Spinal cord (tissue), 10 donors: ENCODE results near the gene CD1E. TPM values are rescaled to one million over a fixed set of nuclear protein-coding genes. Genes with fewer than 3 reads are reported as not detected.
"Not testable (repeated sequence)": the region's sequence is repeated elsewhere in the genome, so short reads cannot be mapped to it uniquely, and the experiment has no call there.

Experiments
- DNase-seq, 6 donors: peaks; one replicate each; pipeline versions ENCODE4 v3.0.0 to v3.0.0-alpha.2; 2013 to 2015; ENCODE audit warnings: low spot score in 6 of 6, low read depth in 4 of 6
- H3K27ac ChIP-seq: one replicate; pipeline ENCODE4 v1.5.1; 2013; ENCODE audit warnings: low read depth, low read length, control low read depth
- H3K27me3 ChIP-seq: one replicate; pipeline ENCODE4 v1.6.1; 2013; ENCODE audit warnings: low read length; ENCODE audit not compliant: control insufficient read depth, insufficient read depth
- H3K36me3 ChIP-seq: one replicate; pipeline ENCODE4 v1.6.1; 2013; ENCODE audit warnings: low read length; ENCODE audit not compliant: control insufficient read depth, insufficient read depth
- H3K4me1 ChIP-seq: one replicate; pipeline ENCODE4 v1.6.1; 2013; ENCODE audit warnings: low read length; ENCODE audit not compliant: control insufficient read depth, insufficient read depth
- H3K4me3 ChIP-seq: one replicate; pipeline ENCODE4 v1.5.1; 2013; ENCODE audit warnings: low read depth, low read length, control low read depth
- H3K9me3 ChIP-seq: one replicate; pipeline ENCODE4 v1.6.1; 2013; ENCODE audit warnings: low read length; ENCODE audit not compliant: control insufficient read depth, insufficient read depth
- WGBS: methylation state at CpG from one replicate; pipeline ENCODE4 v1.1.5; 2013; ENCODE audit warnings: missing lambda C conversion rate; ENCODE audit not compliant: insufficient coverage; 5-methylcytosine and 5-hydroxymethylcytosine counted together
- polyA plus RNA-seq, 2 donors: library from polyadenylated mRNA; unstranded; fragments of 120-200 nt; gene quantifications; one replicate each; pipeline ENCODE4 v1.2.1, GENCODE V29; 2013; ENCODE audit not compliant: insufficient read length in 2 of 2
- total RNA-seq, 2 donors: library from RNA; depleted of rRNA in 1 of 2; stranded (reverse); fragments of 120-200 nt in 1 of 2; fragments of >200 nt in 1 of 2; gene quantifications; one replicate each; pipeline versions ENCODE4 v1.2.3 to v1.2.4, GENCODE V29; 2013 to 2014
- donor health status: healthy.

CD1E gene
- total and polyA plus RNA-seq, 4 donors = 0.10 to 0.17 TPM; not detected in 2

DNA sequence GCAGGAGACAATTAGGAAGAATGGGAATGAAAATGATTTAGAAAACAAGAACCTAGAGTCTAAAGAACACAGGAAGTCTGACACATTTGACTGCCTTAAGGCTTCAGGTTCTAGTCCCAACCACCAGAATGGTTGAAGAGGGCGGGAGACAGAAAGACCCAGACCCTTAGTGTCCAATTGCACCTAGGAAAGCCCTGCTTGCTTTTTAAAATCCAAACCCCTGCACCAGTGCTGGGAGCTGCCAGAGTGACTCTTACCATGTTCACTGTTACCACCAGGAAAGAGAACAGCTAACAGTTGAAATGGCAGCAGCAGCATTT is 22.6 kb upstream of the CD1E start:
- no peaks in the 10 kb centered on the region for H3K27me3 ChIP-seq
- WGBS = 91% methylated on average over 1 of the region's 1 CpG

GRCh38 chr1:158331481-158332150 is 22.1 kb upstream of the CD1E start, which contains the start of gene CD1B:
CD1B (minus strand) TSS chr1:158331531; CDS start chr1:158331423, 108 bp downstream.
- Histone ChIP-seq H3K36me3 (no peaks in the 10 kb centered on the region), H3K4me3 (no peak within 1 kb of the TSS), H3K27me3 (no peaks in the 10 kb centered on the region), H3K27ac (no peak within 1 kb of the TSS), H3K9me3 (no peaks in the 10 kb centered on the region), H3K4me1 (no peaks in the 10 kb centered on the region)
- DNase-seq = no peak
- WGBS = no CpG with 5 or more reads among the region's 2 CpGs

More for the DNA sequence above, 22.6 kb upstream of the CD1E start:
- Histone ChIP-seq H3K4me1 (no peaks in the 10 kb centered on the region), H3K27ac (no peak overlapping the region), H3K4me3 (no peak overlapping the region), H3K9me3 (no peaks in the 10 kb centered on the region), H3K36me3 (no peaks in the 10 kb centered on the region)
- no peak for DNase-seq

- DNase-seq = no peak
- no peaks in the 10 kb centered on the region for H3K4me1 ChIP-seq
- H3K36me3 ChIP-seq = no peaks in the 10 kb centered on the region
- H3K4me3 ChIP-seq = no peak overlapping the region
- no peaks in the 10 kb centered on the region for H3K9me3 ChIP-seq
- H3K27me3 ChIP-seq = no peaks in the 10 kb centered on the region
- WGBS = no CpG with 5 or more reads among the region's 8 CpGs
- H3K27ac ChIP-seq = no peak overlapping the region
Observed at GRCh38 chr1:158333405-158334155, 20.1 kb upstream of the CD1E start.

DNA sequence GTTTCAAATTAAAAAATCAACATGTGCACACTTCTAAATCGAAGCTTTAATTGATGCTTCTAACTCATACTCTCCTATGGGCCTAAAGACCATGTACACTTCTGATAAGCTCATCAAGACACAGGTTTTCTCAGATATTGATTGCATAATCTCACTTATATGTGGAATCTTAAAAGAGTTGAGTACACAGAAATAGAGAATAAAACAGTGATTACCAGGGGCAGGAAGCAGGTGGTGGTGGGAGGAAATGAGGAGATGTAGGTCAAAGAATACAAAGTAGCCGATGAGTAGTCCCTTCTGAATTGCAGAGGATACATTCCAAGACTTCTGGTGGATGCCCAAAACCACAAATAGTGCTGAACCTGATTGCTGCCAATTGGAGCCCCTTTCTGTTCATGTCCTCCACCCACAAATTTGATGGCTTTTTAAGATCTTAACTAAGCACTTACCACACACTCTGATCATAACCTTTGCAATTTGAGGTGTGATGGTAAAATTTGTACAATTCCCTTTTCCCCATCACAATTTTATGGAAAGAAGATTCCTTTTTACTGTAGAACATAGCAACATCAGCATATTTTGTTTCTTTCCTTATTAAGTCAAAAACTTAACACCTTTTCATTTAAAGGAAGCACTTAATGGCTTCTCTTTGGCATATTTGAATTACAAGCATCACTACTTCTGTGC is 19.0 kb upstream of the CD1E start:
- Histone ChIP-seq H3K27ac (no peak overlapping the region), H3K27me3 (no peaks in the 10 kb centered on the region), H3K9me3 (no peaks in the 10 kb centered on the region), H3K36me3 (no peaks in the 10 kb centered on the region), H3K4me1 (no peaks in the 10 kb centered on the region), H3K4me3 (no peak overlapping the region)
- DNase-seq = no peak
- 80% methylated on average over 1 of the region's 2 CpGs for whole genome bisulfite sequencing

DNA sequence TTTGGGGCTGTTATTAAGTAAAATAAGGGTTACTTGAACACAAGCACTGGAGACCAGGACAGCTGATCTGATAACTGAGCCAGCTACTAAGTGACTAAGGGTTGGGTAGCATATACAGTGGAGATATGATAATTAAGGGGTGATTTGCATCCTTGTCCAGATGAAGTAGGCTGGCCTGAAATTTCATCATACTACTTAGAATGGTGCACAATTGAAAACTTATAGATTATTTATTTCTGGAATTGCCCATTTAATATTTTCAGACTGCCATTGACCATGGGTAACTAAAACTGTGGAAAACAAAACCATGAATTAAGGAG is 18.5 kb upstream of the CD1E start:
- Histone ChIP-seq H3K27me3 (no peaks in the 10 kb centered on the region), H3K4me3 (no peak overlapping the region), H3K4me1 (no peaks in the 10 kb centered on the region), H3K27ac (no peak overlapping the region), H3K9me3 (no peaks in the 10 kb centered on the region), H3K36me3 (no peaks in the 10 kb centered on the region)
- DNase-seq = no peak

DNA sequence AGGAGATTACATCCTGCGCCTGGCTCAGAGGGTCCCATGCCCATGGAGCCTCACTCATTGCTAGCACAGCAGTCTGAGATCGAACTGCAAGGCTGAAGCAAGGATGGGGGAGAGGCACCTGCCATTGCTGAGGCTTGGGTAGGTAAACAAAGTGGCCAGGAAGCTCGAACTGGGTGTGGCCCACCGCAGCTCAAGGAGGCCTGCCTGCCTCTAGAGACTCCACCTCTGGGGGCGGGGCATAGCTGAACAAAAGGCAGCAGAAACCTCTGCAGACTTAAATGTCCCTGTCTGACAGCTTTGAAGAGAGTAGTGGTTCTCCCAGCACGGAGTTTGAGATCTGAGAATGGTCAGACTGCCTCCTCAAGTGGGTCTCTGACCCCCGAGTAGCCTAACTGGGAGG is 17.3 kb upstream of the CD1E start:
- H3K27ac ChIP-seq, H3K4me1 ChIP-seq, DNase-seq, H3K9me3 ChIP-seq, H3K4me3 ChIP-seq, H3K27me3 ChIP-seq, H3K36me3 ChIP-seq: not testable (repeated sequence)
- WGBS = 86% methylated on average over 6 of the region's 7 CpGs

- WGBS = 96% methylated on average over 17 of the region's 24 CpGs
- DNase-seq, H3K4me3 ChIP-seq, H3K27ac ChIP-seq, H3K36me3 ChIP-seq, H3K9me3 ChIP-seq, H3K4me1 ChIP-seq, H3K27me3 ChIP-seq: not testable (repeated sequence)
Observed at GRCh38 chr1:158348946-158349345, 4.7 kb upstream of the CD1E start.

DNA sequence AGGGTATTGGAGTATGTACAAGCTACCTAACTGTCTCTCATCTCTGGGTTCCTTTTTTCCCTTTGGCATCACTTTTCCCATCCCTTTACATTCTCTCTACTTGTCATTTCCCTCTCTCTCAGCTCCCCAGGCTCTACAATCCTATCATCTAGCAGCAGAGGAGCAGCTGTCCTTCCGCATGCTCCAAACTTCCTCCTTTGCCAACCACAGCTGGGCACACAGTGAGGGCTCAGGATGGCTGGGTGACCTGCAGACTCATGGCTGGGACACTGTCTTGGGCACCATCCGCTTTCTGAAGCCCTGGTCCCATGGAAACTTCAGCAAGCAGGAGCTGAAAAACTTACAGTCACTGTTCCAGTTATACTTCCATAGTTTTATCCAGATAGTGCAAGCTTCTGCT is 561 bp downstream of the CD1E start:
- Histone ChIP-seq H3K36me3 (no peaks in the 10 kb centered on the region), H3K4me3 (no peak overlapping the region), H3K27me3 (no peaks in the 10 kb centered on the region), H3K9me3 (no peaks in the 10 kb centered on the region), H3K27ac (no peak overlapping the region), H3K4me1 (no peaks in the 10 kb centered on the region)
- no peak for DNase-seq
- 70% methylated on average over 2 of the region's 2 CpGs for WGBS

- 86% methylated on average over 10 of the region's 10 CpGs for WGBS
- no peak overlapping the region for H3K4me3 ChIP-seq
- H3K4me1 ChIP-seq = no peaks in the 10 kb centered on the region
Observed at GRCh38 chr1:158355773-158356285, 2.1 kb downstream of the CD1E start.

More at GRCh38 chr1:158355773-158356285, 2.1 kb downstream of the CD1E start:
- H3K36me3 ChIP-seq = no peaks in the 10 kb centered on the region
- H3K27ac ChIP-seq = no peak overlapping the region
- DNase-seq = no peak
- H3K9me3 ChIP-seq = no peaks in the 10 kb centered on the region
- no peaks in the 10 kb centered on the region for H3K27me3 ChIP-seq
